Measurements from ENCODE around the gene FLG2. TPM values are rescaled to one million over a fixed set of nuclear protein-coding genes. Genes with fewer than 3 reads are reported as not detected.

The FLG2 gene
- total RNA-seq, result not detected
- long read RNA-seq, result 0 reads

DNA sequence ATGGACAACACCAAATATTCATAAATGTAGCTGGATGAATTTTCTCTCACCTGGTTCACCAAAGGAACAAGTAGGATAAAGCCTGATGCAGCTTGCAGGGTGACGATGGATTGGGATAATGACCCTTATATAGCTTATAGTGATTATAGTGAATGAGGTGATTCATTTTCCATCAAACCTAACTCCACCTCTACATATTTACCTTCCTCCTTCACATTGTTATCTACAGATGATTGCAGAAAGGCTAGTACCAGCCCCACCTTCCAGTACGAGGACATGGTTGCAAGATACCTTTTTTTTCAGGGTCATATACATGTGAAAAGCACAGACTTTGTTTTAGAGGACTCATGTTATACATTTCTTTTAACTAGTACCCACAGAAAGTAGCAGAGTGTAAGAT, at the start of gene FLG2:
Gene FLG2 (minus strand): TSS at position 101 of the 400 bp plus-strand sequence. CDS start 1,122 bp downstream, outside the sequence.
- DNase-seq (no peak), ATAC-seq (ENCODE audit: poor library complexity) (no peak)
- intact Hi-C loops (cut with DNase I), result no loop called here

DNA sequence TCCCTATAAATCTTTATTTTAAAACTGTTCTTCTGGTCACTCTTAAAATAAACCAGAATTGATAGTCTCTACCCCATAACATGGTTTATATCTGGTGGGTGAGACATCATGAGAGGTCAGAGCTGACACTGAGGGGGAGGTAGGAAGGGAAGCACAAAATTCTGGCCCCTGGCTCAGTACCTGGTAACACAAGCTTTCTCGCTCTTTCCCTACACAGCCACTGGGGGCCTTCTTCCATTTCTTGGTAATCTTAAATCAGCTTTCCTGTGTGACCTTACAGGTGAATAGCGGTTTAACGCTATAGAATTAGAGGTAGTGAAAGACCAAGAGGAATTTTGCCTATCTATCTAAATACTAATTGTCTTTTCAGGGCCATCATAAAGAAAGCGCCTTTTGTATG, 48.9 kb upstream of the FLG2 start:
- intact Hi-C loops (cut with DNase I), result no loop called here
- ATAC-seq (ENCODE audit: poor library complexity), result no peak
- no peak for DNase-seq

DNA sequence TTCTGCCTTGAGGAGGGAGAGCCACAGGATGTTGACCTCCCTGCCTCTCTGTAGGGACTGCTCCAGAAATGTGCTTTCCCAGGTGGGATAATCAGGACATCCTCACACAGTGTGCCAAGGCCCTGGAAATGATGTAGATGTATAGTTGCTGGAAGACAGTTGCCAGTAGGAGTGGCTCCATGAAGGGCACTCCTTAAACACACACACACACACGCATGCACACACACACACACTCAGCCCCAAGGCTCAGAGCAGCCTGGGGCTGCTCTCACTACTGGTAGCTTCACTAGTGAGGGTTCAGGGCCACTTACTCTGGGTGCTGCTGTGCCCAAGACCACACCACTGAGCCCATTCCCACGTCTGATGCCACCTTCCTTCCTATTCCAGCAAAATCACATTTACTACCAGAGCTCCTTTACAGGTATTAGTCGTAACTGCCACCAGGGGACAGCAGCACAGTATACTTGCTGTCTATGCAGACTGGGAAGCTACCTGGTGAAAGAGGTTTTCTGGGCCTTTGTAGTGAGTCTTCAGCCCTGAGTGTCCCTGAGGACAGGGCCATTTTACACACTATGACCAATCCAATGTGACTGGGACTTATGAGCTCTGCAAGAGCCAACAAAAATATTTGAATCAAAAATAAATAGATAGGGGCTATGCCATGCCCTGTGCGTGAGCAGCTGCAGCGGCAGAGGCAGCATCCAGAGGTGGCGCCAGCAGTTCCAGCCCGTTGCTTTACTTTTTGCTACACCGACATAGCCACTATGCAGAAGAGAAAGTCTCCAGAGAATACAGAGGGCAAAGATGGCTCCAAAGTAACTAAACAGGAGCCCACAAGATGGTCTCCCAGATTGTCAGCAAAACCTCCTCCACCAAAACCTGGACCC, 39.2 kb upstream of the FLG2 start:
- intact Hi-C loops (cut with DNase I), result no loop called here
- ATAC-seq (ENCODE audit: poor library complexity) (no peak), DNase-seq (no peak)

DNA sequence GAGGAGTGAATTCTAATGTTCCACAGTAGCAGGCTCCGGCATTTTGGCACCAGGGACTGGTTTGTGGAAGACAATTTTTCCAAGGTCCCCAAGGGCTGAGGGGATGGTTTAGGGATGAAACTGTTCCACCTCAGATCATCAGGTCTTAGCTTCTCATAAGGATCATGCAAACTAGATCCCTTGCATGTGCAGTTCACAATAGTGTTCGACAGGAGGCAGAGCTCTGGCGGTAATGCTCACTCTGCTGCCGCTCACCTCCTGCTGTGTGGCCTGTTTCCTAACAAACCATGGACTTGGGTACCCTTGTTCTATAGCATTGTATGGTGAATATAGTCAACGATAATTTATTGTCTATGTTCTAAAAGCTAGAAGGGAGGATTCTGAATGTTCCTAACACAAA, 37.7 kb upstream of the FLG2 start:
- intact Hi-C loops (cut with DNase I), result no loop called here
- no peak for DNase-seq
- ATAC-seq (ENCODE audit: poor library complexity), result no peak

DNA sequence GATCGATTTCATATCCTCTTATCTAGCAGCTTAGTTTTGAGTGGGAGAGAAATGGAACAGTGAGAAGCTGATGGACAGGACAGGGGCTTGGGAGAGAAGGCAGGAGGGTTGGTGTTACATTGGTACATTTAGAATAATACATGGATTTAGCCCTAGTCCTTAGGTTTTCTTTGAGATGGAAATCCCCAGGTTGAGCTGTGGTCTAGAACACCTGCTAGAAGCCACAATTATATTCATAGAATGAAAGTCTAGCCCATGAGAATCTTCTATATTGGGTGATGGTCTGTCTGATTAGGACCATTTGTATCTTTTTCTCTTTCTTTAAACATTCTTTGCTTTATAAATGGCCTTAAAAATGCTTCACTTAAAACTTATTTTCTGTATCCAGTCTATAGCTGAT, 34.3 kb upstream of the FLG2 start:
- no peak for ATAC-seq (ENCODE audit: poor library complexity)
- intact Hi-C loops (cut with DNase I), result no loop called here
- DNase-seq, result no peak

DNA sequence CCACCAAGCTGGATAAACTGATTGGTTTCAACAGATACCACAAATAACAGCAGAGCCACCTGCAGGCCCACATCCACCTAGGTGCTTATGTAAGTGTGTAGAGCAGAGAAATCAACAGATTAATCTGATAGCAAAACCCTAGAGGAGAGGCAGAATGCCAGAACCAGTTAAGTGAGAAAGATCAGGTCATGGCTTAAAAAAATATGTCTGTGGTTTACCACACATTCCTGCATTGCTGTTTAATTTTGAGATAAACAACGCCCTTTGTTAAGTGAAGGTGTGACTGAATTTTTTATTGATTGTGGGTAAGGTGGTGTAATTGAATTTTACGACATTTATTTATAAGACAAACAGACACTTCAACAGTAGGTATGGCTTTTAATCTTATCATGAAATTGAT, 33.1 kb upstream of the FLG2 start:
- DNase-seq, result no peak
- no peak for ATAC-seq (ENCODE audit: poor library complexity)
- intact Hi-C loops (cut with DNase I), result no loop called here

DNA sequence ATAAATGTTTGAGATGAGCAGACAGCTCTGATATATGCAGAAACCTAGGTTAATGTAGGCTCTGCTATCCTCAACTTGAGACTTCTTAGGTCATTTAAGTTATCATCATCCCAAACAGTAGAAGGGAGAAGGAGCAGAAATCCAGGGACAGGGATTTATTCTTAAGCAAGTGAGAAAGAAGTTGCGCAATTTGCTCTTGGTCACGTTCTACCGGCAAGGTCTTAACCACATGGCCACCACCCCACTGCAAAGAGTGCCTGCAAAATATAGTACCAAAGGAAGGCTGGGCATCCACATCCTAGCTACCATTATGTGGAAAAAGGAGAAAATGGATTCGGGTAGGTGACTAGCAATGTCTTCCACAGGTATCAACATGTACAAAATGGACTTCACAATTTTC, 29.1 kb upstream of the FLG2 start:
- ATAC-seq (ENCODE audit: poor library complexity) (no peak), DNase-seq (no peak)
- intact Hi-C loops (cut with DNase I), result no loop called here

DNA sequence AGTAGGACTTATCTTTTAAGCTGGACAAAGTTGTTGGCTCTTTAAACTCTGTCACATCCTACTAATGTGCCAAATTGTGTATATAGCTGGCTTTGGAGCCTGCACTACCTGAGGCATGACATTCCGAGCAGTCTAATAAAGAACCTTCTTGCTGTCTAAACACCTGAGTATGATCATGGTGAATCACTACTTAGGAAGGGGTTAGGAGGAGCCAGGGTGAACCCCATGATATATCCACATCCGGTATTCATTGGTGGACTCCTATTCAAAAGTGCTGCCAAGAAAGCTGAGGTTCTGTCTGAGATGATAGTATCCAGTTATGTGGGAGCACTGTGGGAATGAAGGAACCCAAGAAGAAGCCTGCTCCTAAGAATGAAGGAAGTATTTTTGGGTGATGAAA, 27.1 kb upstream of the FLG2 start:
- intact Hi-C loops (cut with DNase I), result no loop called here
- DNase-seq (no peak), ATAC-seq (ENCODE audit: poor library complexity) (no peak)

DNA sequence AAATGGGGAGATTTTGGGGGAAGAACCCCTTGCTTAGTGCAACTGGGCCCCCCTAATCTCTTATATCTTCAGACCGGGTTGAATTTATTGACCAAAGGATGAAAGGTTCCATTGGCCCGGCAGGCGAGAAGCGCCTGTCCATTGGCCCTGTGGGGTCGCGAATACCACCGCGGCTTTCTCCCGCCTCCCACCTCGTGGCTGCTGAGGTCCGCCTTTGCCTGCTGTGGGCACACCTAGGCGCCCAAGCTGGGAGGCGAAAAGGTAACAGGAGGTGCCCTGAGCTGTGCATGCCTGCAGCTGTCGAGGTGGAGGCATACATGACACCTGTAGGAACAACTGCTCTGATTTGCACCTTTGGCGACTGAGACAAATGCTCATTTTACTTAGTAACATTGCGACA, 21.1 kb upstream of the FLG2 start:
- DNase-seq (no peak), ATAC-seq (ENCODE audit: poor library complexity) (no peak)
- intact Hi-C loops (cut with DNase I), result no loop called here

DNA sequence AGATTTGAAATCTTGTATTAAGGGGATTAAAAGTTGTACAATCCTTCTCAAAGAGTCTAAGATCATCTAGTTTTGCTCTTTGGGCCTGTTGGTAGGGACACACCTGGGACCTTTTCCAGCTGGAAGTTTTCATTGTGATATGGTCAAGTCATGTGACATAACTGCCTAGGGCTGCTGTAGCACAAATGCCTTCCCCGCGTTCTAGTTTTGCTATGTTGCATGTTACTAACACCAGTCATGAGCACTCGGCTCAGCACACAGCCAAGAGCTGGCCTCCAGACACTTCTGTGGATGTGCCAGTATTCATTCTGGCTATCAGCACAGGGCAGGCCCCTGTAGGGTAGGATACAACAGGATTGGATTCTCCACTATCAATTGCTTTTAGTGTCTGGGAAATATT, 14.6 kb upstream of the FLG2 start:
- ATAC-seq (ENCODE audit: poor library complexity), result peak; percentile 69
- no peak for DNase-seq
- intact Hi-C loops (cut with DNase I), result no loop called here

DNA sequence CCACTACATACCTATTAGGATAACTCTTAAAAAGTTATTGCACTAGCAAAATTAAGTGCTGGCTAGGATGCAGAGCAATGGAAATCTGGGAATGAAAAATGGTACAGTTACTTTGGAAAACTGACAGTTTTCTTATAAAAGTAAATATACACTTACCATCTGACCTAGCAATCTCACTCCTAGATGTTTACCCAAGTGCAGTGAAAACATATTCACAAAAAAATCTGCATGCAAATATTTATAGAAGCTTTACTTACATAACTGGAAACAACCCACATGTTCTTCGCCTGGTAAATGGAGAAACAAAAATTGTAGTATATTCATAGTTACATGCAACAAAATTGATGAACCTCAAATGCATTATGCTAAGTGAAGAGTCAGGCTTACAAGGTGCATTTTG, 12.9 kb upstream of the FLG2 start:
- ATAC-seq (ENCODE audit: poor library complexity), result no peak
- intact Hi-C loops (cut with DNase I), result no loop called here
- no peak for DNase-seq

DNA sequence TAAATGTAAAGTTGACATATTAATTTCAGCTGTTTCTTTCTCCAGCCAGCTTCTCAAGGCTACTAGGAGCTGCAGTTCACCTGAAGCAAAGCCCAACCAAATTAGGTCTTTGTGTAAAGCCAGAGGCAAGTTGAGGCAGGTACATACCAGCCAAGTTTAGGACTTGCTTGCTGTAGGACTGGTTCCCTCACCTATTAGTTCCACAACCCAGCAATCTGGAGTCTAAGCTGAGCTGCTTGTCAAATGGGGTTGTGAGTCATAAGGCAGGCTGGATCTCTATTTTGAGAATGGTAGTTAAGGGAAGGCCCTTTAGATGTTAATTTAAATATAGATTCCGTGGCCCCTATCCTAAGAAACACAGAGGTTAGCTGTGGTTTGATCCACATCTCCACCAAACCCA, 7.6 kb upstream of the FLG2 start:
- ATAC-seq (ENCODE audit: poor library complexity) (no peak), DNase-seq (no peak)
- intact Hi-C loops (cut with DNase I), result no loop called here

DNA sequence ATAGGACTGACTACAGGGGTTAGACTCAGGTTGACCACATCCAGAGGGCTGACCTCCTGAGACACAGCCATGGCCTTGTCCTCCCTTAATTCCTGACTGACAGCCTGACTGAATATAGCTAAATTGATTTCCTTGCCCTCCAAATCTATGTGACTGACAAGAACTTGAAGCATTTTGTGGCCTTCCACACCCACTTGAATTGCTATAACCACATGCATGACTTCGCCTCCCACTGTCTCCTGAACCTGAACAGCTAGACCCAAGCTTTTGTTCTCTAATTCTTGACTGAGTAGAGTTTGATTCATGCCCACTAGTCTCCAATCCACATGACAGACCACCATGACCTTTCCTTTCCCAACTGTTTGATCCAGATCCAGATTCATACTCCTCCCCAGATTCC, 3.1 kb downstream of the FLG2 start:
- no peak for DNase-seq
- intact Hi-C loops (cut with DNase I), result no loop called here
- ATAC-seq (ENCODE audit: poor library complexity), result no peak

DNA sequence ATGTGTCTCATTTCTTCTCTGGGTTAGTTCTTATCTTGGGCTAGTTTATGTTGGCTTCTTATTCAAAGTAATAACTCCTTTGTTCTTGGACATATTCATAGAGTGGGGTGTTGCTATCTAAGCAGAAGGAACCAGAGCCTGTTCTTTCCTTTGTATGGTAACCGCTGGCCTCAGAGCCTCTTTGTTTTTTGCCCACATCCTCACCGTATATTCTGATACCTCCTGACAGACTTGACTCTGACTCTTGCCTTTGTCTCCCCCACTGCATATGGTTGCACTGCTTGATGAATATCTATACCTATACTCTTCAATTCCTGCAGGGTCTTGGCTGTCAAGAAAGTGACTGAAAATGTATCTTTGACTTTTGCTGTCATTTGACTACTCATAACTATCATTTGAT, 10.2 kb downstream of the FLG2 start:
- intact Hi-C loops (cut with DNase I), result no loop called here
- DNase-seq, result no peak
- no peak for ATAC-seq (ENCODE audit: poor library complexity)

DNA sequence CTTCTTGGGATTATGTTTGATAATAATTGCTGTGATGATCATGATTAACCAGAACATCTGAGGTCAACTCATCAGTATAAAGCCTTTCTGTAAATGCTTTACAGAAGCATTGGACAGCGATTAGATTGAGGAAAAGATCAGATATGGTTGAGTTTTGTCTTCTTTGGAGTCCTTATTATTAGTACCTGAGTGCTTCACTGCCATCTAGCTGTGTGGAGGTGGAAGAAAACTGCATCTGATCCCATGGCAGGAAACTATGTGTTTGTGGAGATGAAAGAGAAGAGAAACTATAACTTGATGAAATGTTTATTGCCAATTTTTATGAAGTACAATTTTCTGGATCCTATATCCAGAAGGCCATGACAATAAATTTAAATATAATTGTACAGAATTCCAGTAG, 11.4 kb downstream of the FLG2 start:
- no peak for DNase-seq
- intact Hi-C loops (cut with DNase I), result no loop called here
- ATAC-seq (ENCODE audit: poor library complexity), result no peak

DNA sequence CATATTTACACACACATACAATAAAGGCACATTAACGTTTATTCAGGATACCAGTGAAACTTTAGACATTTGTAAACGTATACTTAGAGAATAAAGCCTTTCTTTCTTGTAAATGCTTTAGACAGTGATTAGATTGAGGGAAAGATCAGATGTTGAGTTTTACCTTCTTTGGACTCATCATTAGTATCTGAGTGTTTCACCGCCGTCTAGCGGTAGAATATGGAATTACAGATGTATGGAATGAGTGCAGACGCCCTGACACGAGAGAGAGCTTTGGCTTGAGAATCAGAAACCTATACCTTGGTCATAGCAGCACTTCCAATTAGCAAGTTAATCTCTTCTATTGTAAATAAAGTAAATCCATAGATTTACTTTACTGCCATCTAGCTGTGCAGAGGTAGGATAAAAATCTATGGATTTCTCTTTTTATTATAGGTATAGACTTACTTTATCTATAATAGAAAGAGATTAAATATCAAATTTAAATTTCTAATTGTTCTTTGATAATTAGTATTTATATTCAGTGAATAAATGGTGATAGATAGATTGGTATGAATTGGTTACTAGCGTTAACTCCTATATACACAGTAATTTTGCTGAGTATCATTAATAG, 12.6 kb downstream of the FLG2 start:
- intact Hi-C loops (cut with DNase I), result no loop called here
- no peak for DNase-seq

DNA sequence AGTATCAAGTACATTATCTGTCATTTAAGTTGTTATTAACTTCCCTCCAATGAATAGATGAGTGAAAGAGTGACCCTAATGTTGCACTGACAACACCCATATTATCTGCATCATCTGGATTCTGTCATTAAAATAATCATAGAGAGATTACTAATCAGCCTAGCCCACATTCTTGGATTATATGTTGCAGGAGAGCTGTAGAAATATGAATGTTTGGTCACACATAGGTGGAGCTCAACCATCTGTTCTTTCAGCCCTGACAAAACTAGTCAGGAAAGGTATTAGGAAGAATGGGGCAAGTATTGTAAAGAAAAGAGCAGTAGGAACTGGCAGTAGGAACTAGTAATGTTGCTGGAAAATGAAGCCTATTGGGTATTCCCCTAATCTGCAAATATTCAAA, 15.4 kb downstream of the FLG2 start:
- DNase-seq, result no peak
- no peak for ATAC-seq (ENCODE audit: poor library complexity)
- intact Hi-C loops (cut with DNase I), result no loop called here

More for the DNA sequence above, 12.6 kb downstream of the FLG2 start:
- no peak for ATAC-seq (ENCODE audit: poor library complexity)

DNA sequence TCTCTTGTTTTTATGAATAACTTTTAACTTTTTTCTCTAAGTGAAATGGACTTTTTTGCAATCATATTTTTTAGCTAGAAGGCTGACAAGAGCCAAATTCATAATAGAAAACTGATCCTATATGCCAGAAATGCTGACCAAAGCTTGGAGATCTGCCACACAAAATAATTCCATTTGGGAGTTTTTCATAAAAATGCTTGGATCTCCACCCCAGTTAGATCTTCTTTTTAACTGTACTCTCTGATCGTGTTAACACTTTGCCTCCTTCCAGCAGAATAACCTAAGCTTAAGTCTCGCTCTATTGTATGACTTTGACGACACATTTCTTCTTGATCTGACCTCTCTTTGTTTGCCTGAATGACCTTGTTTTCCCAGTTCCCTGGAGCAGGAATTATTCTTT, 16.8 kb downstream of the FLG2 start:
- intact Hi-C loops (cut with DNase I), result no loop called here
- ATAC-seq (ENCODE audit: poor library complexity), result no peak
- no peak for DNase-seq

DNA sequence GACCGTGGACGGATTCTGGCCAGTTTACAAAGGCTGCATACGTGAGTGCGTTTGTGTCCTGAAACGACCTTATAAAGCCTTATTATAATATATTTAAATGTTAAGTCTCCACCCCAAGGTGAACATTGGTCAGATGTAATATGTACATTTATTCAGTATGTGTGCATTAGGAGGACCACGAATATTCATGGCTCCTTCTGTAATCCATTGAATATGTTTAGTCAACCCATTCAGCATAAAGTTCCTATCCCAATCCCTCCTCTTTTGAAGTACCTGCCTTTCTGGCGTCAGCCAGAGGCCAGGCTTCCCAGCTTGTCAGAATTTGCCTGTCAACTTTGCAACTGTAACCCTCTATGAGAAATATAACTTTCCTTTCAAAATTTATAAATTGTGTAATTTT, 24.4 kb downstream of the FLG2 start:
- intact Hi-C loops (cut with DNase I), result no loop called here
- no peak for ATAC-seq (ENCODE audit: poor library complexity)
- DNase-seq, result no peak

DNA sequence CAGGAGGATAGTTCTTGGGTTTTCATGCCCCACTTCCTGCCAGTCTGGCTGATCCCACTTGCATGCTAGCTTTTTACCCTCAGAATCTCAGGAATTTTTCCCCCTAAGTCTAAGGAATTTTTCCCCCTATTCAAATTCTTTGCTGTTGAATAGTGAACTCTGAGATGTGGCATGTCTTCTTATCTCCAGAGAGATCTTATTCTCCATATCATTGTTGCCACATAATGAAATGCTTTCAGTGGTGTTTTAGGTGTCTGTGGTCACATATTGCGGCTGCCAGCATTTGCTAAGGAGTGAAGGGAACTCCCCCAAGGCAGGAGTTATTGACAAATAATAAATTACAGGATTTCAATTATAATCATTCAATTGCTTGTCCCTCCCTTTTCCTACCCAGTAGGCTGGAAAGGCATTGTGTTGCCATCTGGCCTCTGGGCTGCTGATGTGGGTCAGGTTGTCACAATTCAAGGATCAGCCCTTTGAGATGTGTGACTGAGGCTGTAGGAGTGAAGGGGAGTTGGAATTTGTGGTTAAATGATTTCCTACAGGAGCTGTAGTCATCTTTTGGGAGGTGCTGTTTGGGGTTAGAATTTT, 30.9 kb downstream of the FLG2 start:
- DNase-seq (no peak), ATAC-seq (ENCODE audit: poor library complexity) (no peak)
- intact Hi-C loops (cut with DNase I), result no loop called here
